Stimulated activated CD4-positive, alpha-beta T cell treated with anti-CD3 and anti-CD28 coated beads, Interleukin-15, amount 100 ng/mL, for 24 hours (primary cell): ENCODE data around the gene ZAP70.

Source experiments
- DNase-seq: peaks from one replicate; pipeline ENCODE4 v3.0.0-alpha.2; 2020

The ZAP70 gene

DNA sequence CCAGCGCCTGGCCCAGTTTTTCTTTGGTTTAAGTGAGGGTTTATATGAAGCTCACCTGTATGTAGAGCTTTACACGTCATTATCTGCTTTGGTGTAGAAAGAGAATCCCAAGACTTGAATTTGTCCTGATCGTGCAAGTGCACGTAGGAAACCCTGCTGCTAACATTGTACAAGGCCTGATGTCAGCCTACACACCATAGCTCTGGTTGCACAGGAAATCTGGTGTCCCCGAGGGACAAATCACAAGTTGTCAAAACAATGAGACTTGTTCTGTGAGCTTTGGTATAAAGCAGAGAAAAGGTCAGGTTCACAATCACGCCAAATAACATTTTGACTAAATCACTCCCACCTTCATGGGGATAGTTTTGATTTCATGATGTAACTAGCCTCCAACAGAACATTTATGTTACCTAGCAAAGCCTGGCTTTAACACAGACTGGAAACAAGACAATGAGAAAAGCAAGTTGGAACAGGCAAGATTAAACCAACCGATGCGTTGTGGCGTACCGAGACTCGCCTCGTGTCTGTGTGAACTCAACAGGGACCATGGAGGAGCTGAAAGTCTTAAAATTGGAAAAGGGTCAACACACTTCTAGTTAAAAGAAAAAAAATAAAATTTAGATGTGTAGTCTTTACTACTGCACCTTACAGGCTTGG is 41.4 kb downstream of the ZAP70 start:
- no peak for DNase-seq

DNA sequence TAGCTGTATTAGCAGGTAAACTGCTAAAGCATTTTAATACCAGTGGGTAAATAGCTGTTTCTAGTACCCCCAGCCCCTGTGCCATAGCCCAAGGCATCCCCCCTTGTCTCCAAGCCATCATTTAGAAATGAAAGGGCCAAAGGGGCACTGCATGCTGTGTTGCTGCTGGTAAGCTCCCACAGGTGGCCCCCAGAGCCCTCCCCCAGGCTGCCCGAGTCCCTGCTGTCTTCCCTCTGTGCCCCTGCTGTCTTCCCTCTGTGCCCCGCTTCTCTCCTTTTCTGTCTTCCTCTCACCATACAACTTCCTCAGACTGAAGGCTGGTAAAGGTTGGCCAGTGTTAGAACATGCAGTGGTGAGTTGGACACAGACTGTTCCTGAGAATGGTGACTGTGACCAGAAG is 42.1 kb downstream of the ZAP70 start:
- DNase-seq: no peak

DNA sequence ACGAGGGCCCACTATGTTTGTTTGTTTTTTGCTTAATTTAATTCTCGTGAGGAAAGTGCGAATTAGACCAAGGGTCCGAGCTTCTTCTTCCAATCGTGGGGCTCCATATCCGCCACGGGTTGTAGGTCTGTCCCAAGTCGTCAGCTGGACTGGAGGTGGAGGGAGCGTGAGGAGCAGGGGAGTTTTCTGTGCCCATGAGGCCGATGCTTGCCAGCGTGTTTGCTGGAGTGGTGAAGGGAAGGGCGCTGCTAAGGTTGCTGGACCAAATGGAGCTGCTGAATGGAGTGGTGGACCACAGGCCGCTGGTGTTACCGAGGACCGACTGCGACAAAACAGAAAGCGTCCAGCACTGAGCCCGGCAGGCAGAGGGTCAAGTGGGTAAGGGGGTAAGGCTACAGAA is 43.7 kb downstream of the ZAP70 start:
- DNase-seq: no peak

DNA sequence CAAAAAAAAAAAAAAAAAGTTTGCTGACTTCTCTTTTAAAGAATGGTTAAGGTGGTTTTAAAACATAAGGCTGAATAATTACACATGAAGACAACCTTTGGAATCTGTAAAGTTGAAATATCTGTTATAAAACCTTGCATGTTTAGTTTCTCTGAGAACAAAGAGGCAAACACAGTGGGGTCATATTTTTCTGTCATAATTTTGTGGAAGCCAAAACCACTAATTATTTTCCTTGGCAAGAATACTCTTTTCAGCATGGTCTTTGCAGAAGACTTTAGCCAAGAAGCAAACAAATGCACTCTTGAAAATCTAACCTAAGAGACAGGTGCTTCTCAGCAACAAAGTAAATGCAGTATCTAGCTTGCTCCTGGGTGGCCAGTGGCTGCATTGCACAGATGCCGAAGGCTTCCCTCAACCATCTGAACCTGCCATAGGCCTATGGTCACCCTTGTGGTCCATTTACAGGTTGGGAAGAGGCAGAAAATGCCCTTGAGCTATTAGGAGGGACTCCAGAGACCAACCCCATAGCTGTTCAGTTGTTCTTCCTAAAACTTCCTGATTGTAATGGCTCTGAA is 44.8 kb downstream of the ZAP70 start:
- DNase-seq: no peak

GRCh38 chr2:97759727-97760407 is 46.5 kb downstream of the ZAP70 start:
- no peak for DNase-seq

DNA sequence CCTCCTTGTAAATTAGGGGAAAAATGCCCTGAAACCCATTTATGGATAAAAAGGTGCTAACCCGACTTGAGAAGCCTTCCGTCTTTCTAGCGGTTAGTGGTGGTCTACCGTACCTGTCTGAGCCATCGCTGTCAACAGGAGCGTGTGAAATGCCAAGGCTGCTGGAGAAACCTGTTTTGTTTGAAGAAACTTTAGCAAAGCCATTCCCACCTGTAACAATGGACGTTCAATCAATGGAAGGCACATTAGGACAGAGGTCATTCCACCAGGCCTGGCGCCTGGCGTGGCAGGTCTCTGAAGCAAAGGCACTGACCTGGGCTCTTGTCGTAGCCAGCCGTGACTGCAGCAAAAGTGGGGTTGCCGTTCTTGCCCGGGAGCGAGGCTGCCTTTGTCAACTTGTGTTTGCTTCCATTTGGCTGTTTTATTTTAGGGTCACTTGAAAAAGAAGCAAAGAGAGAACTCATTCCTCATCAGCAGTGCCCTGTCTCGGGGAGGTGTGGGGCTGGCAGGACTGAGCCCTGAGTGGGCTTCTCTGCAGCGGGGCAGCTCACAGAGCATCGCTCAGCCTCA is 47.2 kb downstream of the ZAP70 start:
- DNase-seq: no peak

GRCh38 chr2:97761192-97761591 is 47.8 kb downstream of the ZAP70 start:
- peak; percentile 72 for DNase-seq

DNA sequence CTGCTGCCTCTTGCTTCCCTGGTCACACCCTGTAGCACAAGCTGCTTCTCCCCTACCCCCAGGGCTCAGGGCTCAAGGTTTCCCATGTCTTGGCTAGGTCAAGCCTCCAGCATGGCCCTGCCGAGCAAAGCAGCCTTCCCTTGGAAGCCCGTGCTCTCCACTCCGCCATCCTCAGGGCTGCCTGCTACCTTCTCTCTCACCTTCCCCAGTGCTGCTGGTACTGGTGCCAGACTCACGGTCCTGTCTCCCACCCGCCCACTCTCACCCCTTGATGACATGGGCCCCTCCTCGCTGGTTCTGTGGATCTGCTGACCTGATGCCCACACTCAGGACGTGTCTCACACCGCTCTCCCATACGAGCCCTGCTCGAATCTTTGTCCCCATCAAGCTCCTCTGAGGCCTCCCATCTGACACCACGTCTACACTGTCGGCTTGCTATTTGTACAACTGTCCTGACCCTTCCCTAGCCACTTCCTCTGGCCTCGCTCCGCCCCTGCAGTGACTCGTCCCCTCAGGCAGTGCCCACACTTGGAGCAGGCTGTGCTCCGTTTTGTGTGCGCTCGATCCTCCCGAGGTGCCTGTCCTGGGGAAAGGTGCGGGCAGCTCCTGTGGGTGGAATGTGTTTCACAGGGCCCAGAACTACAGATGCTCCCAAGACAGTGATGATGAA is 49.9 kb downstream of the ZAP70 start:
- no peak for DNase-seq

DNA sequence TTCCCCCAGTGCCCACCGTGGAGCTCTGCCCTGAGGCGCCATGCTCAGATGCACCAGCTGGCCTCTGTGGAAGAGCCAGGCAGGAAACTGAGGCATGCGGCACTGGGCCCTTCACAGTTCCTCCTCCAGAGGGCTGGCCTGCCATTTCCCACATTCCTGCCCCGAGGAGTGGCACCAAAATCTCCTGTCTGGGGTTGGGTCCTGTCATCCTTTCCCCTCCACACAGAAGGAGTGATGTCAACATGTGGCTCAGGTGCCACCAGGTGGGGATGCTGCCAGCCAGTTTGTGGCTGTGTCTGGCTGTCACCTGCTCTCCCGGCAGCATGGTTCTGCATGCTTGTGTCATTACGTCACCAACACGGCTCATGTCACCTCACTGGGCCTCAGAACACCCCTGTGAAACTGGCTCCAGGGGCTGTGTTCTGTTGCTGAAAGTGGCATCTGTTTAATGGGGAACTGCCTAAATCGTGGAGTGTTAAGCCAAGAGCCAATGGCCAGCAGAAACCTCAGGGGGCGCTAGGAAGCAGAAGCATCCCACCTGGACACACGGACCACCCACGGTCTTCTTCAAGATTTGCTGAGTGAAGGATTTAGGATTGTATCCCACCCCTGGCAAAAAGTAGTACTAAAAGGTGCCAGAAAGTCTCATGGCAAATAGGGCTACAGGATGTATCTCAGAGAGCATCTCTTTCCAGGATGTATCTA is 51.3 kb downstream of the ZAP70 start:
- no peak for DNase-seq

GRCh38 chr2:97765933-97766332 is 52.6 kb downstream of the ZAP70 start:
- no peak for DNase-seq

GRCh38 chr2:97766567-97766966 is 53.2 kb downstream of the ZAP70 start:
- DNase-seq: no peak

DNA sequence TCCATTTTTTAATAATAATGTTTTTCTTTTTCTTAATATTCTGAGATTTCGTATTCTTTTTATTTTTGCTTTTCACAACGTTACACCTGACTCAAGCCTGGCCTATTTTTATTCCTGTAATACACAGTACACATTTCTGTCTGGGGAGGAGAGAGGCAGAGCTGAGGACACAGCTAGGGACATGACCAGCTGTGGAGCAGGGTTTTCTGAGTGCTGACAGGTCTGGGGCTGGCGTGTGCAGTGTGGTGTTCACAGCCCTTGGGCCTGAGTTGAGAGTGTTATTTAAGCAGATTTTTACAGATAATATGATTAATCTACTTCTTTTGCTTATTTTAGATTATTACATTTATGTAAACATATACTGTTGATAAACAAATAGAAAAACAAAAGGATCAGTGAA is 55.9 kb downstream of the ZAP70 start:
- no peak for DNase-seq

DNA sequence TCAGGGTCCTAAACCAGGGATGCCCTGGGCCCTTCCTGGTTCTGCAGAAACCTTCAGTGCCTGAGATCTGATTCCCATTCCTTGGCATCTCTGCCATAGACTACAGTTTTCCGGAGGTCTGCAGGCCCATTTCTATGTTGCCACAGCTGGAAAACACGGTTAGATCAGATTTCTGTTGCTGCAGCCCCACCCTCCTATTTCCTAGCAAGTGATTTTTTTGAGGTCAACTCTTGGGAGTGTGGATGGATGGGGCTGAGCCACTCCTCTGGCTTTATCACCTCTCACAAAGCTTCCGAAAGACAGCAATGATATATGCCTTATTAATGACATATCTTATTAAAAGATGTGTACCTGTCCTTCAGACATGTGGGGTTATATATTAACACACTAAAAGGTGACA is 56.3 kb downstream of the ZAP70 start:
- DNase-seq: no peak

GRCh38 chr2:97770445-97770844 is 57.1 kb downstream of the ZAP70 start:
- DNase-seq: no peak

DNA sequence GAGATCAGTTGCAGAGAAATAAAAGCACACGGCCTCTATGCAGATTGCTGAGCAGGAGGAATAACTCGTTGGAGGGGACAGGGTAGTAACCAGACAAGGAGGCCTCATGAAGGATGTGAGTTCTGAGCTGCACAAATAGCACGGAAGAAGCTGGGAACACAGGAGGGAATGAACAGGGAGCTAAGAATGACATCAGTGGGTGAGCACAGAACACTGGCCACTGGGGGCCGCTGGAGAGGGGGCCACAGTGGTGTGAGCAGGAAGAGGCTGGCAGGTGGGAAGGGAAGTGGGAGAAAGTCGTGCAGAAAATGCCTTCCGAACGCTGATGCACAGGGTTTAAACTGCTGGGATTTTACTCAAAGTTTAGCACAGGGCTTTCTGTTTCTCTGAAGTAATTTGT is 61.0 kb downstream of the ZAP70 start:
- DNase-seq: no peak

DNA sequence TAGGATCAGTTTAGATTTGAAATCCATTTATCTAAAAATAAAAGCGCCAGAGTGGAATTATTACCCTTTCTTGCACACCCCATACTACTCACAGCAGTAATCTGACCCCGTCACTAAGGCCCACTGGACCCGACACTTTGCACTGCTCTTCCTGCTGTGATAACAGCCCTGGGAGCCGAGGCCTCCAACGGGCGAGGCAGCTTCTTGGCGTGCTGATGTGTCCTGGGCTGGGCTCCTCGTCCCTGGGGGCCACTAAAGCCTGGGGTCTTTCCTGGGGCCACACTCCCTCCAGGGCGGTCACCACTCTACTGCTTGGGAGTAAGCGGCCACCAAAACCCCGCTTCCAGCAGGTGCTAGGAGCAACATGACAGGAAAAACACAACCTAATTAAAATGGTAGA is 61.7 kb downstream of the ZAP70 start:
- DNase-seq: no peak

DNA sequence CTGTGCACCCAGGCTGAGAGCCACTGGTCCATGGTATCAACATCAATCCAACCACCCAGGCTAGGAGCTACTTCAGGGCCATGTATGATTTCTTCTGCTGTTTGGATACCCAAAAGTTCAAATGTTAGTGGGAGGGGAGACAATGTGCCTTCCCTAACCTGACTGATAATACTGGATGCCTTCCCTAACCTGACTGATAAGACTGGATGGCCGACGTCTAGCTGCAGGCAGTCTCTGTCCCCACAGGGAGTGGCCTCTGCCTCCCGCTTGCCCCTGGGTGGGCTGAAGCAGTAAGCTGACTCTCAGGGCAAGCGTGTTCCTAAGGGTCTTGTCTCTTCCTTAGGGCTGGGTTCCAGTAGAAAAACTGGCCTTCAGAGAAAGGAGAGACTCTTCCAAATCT is 65.8 kb downstream of the ZAP70 start:
- no peak for DNase-seq

GRCh38 chr2:97781981-97782380 is 68.6 kb downstream of the ZAP70 start:
- DNase-seq: no peak

- DNase-seq: no peak
These were observed 71.6 kb downstream of the ZAP70 start for GRCh38 chr2:97784953-97785352.

DNA sequence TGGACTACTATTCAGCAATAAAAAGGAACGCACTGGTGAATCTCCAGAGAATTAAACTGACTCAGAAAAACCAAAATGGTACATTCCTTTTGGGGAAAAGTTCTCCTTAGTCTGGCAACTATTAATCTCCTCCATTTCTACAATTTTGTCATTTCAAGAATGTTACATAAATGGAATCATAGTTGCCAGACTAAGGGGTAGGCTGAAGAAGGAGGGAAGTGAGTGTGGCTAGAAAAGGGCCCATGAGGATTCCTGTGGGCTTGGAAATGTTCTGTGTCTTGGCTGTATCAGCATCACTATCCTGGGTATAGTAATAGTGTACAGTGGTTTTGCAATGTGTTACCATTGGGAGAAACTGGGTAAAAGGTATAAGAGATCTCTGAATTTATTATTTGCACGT is 72.4 kb downstream of the ZAP70 start:
- no peak for DNase-seq

DNA sequence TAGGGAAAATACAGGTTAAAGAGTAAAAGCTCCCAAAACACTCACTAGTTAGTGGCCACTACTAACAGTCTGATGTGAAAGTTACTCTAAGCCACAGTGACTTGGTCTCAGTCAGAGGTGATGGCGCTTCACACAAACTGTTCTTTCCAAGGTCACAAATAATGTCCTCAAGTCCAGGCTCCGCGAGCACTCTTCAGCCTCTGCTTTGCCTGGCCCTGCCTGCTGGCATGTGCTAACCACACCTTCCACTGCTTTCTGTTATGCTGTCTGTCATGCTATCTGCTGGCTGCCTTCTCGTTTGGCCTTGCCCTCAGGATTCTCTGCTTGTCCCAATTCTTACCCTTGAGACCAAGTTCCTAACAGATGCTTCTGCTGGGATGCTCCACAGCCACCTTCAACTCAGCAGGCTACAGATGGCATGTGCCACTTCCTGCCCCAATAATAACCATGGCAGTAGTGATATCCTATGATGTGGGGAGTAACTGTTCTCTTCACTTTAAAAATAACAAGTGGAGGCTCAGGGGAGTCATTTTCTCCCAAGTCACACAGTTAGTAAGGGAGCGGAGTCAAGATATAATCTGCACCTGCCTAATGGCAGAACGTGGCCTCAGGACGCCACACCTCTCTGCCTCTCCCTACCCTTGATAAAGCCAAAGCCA is 75.7 kb downstream of the ZAP70 start:
- no peak for DNase-seq
